Keratinocyte (primary cell): ENCODE results near the gene NEBL.
"Not testable (repeated sequence)": the region's sequence is repeated elsewhere in the genome, so short reads cannot be mapped to it uniquely, and the experiment has no call there.

ENCODE experiments used
- CTCF ChIP-seq, 3 experiments: IDR thresholded peaks in 1 of 3; conservative IDR thresholded peaks in 1 of 3; optimal IDR thresholded peaks in 1 of 3; 2 replicates in 2 of 3; 3 replicates in 1 of 3; pipeline versions ENCODE3 to v1.5.1; 2011; ENCODE audit warnings: low read length in 3 of 3, mild to moderate bottlenecking in 3 of 3, moderate library complexity in 2 of 3, control low read depth in 1 of 3, inconsistent platforms in 1 of 3; ENCODE audit not compliant: insufficient read depth in 2 of 3; ENCODE audit errors: extremely low read depth in 1 of 3
- EZH2 ChIP-seq: IDR thresholded peaks from one replicate; pipeline ENCODE4 v1.6.1; 2012; ENCODE audit warnings: inconsistent platforms, mild to moderate bottlenecking, low read length, moderate library complexity

GRCh38 chr10:20939414-20939813 lies 42.3 kb upstream of the NEBL start:
- not testable (repeated sequence) for TF ChIP-seq CTCF (optimal IDR thresholded peaks at IDR 0.05 in 1 of 3, IDR thresholded peaks at IDR 0.05 in 1 of 3, conservative IDR thresholded peaks at IDR 0.05 in 1 of 3; ENCODE audit: extremely low read depth in 1 of 3, insufficient read depth in 2 of 3, low read length in 3 of 3); EZH2
